GM19468 (cell line): ENCODE measurements around the gene FHIT.

Source experiments
- ATAC-seq: cut with Tn5 transposase; IDR thresholded peaks from one replicate; pipeline ENCODE4 v1.9.1; 2021; ENCODE audit warnings: mild to moderate bottlenecking, moderate library complexity, moderate number of reproducible peaks; ENCODE audit not compliant: unreplicated experiment; ENCODE audit errors: extremely low read depth

The FHIT gene

DNA sequence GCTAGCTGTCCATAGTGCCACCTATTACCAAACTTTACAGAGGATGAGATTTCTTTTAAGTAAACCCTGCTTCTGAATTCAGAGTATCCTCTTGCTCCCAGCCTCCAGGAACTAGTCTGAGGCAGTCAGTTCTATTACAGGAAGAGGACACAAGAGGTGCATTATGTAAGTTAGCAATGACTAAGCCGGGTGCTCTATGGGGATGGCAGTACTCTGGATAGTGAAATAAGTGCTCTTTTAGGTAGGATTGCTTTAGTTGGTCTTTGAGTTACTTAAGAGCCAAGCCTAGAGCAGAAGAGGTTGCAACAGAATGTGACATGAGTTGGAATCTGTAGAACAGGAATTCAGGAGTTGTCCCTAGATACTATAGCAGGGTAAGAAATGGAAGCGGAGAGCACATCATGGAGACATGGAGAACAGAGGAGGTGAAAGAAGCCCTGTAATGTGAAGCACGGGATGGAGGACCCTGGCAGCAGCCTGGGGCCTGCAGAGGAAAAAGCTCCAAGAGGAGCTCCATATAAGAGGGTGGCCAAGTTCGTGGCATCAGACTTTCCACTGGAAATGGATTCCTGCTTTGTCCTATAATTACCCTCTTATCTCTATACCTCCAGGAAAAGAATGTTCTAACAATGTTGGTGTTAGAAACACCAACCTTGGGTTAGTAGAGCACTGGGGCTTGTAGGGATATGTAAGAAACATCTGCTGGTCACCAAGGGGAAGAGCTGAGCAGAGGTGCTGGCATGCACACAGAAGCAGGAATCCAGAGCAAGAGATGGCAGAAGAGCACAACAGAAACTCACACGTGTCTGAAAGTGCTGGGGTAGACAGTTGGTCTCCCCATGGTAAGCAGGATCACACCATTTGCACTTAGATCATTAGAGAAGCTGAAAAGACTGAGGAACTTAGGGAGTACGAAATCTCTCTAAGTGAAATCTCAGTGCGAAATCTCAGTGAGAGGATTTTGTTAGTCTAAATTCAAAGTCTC, 851.1 kb downstream of the FHIT start:
- no peak for ATAC-seq

DNA sequence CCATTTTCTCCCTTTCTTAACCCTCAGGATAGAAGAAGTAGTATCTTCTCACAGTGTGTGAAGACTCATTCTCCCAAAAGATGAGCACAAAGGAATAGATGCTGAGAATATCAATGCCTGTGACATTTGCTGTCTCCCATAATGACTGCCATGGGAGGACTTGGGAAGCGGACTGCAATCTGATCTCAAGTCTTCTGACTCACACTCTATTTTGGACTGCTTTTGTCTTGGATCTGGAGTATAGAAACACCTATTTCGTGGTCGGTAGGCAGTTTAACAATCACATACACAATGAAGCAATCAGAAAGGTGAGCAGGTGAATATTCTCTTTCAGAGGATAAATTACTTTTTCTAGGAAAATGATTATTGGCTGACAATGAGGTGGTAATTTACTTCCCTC, 852.0 kb downstream of the FHIT start:
- ATAC-seq, result no peak

DNA sequence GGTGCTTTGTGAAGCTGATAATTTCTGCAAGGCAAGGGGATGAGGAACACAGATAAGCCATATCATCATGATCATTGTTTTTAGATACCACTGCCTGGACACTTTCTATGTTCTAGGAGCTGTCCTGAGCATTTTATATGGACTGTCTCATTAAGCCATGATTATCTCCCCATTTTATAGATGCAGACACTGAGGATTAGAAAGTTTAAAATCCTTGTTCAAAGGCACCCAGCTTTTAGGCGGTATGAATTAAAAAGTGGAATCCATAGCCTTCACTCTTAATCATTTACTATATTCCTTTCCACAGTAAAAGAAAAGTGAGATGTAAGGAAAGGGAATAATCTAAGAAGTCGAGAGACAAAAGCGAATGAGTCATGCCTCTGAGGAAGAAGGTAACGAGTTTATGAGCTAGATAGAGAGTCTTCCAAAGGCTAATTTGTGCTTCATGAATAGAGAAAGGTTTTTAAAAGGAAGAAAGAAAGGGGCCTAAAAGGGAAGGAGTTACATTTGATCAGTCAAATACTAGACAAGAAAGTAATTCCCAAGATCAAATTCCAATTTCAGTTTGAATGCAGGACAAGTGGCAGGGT, 856.0 kb downstream of the FHIT start:
- no peak for ATAC-seq

DNA sequence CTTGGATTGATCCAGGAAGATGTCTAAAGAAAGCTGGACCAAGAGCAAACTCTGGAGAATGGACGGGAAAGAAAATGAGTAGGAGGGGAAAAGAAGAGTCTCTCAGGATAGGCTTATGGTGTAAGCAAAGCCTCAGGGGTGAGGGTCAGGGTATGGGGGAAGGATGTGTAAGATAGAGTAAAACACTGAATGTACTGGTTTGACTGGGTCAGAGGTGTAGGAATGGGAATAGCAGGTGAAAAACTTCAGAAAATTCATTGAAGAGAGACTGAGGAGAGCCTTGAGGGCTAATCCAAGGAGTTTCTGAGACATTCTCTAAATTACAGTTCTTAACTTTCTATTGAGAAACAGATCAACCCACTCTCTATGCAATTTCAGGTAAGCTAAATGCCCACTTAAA, 857.3 kb downstream of the FHIT start:
- no peak for ATAC-seq

DNA sequence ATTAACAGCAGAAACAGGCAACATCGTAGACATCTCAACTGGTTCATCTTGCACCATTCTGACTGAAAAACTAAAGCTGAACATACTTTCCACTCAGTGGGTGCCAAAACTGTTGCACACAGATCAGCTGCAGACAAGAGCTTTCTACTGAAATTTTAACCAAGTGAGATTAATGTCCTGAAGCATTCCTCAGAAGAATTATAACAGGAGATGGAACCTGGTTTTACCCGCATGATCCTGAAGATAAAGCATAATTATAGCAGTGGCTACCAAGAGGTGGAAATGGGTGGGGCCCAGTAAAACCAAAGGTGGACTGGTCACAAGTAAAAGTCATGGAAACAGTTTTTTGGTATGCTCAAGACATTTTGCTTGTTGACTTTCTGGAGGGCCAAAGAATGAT, 858.8 kb downstream of the FHIT start:
- ATAC-seq, result no peak

DNA sequence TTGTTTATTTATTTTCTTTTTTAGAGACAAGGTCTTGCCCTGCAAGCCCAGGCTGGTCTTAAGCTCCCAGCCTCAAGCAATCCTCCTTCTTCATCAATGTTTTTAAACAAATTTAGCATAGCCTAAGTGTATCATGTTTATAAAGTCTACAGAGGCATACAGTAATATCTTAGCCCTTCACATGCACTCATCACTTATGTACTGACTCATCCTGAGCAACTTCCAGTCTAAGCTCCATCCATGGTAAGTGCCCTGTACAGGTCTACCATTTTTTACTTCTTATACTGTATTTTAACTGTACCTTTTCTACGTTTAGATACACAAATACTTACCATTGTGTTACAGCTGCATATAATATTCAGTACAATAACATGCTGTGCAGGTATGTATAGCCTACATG, 860.0 kb downstream of the FHIT start:
- ATAC-seq, result no peak

DNA sequence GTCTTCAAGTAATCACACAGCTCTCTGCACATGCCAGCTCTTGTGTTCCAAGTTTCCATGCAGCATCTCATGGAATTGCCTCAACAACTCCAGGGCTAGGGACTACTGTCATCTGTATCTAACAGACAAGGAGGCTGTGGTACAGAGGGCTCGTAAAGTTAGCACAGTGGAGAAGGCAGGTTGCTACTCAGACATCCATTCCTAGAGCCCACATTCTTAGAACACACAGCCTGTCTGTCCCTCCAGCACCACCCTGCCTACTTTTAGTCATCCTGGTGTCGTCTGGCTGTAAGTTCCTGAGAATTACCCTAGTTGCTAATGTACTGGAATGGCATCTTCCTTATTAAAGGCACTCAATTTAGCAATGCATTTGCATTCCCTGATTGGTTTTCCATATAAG, 862.5 kb downstream of the FHIT start:
- ATAC-seq, result no peak

DNA sequence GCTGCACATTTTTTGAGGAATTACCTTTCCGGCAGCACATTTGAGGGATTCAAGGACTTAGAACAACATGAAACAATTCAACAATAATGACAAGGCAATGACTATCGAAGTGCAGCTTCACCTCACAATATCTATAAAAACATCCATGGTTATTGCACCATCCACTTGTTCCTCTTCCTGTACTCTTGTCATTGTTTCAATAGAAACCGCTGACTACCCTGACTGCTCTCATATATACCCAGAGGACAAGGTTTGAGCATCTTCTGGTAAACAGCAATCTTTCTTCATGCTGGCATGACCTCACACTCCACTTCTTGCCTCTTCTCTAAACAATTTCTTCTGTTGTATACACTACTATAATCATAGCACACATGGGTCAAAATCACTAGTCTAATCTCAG, 864.9 kb downstream of the FHIT start:
- ATAC-seq, result no peak

DNA sequence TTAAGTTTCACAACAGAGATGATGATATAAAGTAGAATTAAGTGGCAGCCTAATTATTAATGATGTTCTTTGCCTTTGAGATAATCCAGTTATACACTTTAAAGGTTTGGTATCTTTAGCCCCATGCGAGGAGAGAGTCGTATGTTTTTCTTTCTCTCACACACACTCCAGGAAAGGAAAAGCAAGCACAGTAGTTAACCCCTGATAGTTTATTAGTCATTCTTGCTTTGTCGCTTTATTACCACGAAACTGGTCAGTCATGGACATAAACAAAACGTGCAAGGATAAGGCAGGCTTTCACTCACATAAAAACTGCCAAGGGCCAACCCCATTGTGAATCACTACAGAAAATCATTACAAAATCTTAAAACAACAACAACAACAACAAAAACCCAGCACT, 866.9 kb downstream of the FHIT start:
- ATAC-seq, result no peak

DNA sequence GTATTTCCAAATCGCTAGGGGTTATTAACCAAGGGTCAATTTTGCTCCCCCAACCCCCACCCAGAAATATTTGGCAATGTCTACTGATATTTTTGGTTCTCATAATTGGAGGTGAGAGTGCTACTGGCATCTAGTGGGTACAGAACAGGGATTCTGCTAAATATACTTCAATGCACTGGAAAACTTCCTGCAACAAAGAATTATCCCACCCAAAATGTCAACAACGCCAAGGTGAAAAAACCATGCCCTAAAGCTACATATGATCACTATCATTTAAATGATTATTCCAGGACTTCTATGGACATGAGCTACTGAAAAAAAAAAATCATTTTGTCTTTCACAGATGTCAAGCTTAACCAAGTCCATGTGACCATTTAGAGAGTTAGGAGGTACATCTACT, 867.9 kb downstream of the FHIT start:
- no peak for ATAC-seq

DNA sequence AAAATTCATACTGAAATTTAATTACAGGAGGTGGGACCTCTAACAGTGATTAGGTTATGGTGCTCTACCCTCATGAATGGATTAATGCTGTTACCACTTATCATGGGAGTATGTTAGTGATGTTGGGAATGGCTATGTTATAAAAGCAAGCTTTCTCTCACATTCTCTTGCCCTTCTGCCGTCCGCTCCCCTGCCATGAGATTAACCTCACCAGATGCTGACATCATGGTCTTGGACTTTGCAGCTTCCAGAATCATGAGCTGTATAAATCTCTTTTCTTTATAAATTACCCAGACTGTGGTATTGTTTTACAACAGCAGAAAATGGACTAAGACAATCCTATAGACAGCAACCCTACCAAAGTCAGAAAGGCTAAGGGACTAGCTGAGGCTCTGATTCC, 884.8 kb downstream of the FHIT start:
- ATAC-seq, result no peak

DNA sequence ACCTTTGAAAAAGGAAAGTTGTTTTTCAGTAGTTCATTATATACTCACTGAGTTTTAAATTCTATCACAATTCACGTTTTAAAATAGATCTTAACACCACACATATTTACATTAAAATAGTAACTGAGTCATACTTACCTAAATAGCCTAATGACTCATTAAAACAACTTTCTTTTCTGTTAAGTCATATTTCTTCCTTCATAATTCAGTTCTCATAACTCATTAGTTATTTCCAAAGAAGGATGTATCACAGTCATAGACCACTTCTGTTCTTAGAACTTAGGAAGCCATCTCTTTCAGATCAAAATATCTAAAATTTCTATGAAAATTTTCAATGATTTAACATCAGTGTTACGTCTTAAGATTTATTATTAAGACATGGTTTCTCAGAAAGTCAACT, 885.9 kb downstream of the FHIT start:
- no peak for ATAC-seq

DNA sequence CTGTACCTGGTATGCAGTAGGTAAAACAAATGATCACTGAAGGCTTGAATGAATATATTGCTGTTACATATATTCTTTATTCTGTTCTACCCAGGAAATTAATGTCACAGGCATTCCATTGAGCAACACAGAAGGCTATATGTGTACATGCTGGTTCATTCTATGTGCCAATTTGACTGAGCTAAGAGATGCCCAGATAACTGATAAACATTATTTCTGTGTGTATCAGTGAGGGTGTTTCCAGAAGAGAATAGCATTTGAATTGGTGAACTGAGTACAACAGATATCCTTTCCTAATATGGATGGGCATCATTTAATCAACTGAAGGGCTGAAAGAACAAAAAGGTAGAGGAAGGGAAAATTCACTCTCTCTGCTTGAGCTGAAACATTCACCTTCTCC, 886.8 kb downstream of the FHIT start:
- ATAC-seq, result no peak

DNA sequence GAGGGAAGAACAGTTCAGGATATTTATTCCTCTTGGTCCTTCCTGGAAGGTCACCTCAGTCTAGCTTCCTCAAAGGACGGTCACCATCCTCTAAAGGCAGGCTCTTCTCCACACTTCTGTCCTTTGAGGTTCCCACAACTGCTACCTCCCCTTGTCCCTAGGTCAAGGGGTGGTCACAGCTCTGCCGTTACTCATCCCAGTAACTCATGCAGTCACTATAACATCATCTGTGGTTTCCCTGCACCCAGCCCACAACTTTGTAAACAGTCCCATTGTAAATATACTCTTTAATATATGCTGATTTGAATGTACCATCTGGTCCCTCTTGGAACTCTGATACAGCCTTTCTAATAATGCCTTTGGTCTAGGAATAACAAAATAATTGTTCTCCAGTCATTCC, 887.4 kb downstream of the FHIT start:
- ATAC-seq, result no peak

DNA sequence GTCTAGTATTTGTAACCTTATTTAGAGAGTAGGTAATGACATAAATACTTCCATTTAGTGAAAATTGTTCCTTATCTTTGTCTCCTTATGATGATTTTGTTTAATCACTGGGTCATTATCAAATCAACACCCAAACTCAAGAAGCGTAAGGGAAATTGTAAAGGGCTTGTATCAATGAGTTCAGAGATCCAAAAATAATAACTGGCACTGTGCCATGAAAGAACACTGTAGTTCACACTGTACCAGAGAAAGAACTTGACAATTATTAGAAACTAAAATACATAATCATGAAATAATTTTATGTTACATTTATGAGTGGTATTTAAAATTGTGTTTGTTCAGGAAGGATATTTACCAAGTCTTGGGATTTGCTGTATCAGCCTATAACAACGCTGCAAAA, 895.4 kb downstream of the FHIT start:
- ATAC-seq, result no peak

DNA sequence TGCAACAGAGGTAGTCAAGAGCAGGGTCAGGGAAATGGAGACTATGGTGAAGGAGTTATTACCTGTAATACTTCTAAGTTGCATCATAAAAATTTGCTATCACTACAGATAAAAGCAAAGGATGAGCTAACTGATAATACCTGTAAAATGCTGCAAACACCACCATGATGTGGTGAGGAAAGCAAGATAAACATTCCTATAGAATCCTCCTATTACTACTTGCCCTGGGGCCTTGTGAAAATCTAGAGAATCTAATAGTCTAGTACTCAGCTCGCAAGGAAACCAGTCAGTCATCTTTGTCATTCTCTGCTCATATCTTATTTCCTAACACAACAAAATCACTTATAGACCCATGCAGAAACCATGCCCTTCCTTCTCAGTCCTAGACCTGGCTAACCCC, 899.8 kb downstream of the FHIT start:
- no peak for ATAC-seq

DNA sequence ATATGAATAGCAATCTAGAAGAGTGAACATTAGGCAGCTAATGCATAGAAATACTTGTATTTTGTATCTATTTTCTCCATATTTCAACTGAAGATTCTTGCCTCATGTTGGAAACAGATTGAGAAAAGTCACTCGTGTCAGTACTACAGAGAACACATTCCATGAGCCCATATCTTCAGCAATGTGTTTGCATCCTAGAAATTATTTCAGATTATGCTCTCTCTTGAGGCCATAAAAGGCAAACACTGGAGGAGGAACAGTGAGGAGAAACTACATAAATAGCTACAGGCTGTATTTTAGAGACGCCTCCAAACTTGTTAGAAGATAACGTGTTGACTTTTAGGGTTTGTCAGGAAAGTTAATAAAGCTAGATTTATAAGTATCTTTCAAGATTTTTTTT, 906.9 kb downstream of the FHIT start:
- ATAC-seq, result no peak

DNA sequence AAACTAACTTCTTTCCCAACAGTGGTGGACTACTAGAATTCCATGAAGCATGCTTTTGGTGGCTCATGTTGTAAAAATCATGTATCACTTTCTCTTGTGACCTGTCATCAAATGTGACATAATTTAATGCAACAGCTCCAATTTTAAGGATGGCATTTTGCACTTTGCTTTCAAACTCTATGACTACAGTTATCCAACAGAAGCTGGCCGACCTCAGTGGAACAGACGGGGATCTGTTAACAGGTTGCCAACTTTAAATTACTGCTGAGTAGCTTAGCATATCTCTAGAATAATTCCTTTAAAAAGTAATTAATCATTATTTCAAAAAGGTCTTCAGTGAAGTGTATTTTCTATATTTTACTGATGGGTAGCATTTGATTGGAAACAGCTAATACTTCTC, 907.4 kb downstream of the FHIT start:
- no peak for ATAC-seq

DNA sequence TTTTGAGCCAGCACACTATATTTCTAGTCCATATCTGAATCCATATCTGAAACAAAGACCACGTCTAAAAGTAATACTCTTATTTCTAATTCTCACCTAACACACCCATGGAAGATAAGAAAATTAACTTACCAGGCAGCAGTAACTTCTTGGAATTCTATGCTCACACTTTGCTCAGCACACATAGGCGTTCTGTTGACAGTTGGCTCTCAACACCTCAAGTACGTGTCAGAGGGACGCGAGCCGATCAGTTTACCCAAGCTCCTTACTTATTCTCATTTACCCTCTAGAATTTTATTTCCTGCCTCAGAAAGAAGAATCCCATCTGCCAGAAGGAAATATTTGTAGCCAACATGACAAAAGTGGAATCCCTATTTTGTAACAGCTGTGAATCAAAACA, 911.9 kb downstream of the FHIT start:
- no peak for ATAC-seq

DNA sequence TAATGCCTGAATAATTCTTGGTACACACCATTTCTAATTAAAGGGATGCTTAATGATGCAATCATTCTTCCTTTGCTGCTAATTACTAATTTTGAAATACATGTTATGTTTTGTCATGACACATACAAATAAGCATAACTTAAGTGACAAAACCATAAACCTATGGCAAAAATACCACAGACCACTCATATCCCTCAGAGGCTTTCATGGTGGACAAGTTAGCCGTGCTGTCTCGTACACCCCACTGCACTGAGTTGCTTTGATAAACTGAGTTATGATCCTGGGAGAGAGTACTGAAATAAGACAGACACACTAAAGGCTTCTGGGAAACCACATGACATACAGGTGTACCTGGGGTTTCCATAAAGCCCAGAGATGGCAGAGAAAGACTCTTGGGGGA, 913.8 kb downstream of the FHIT start:
- no peak for ATAC-seq

DNA sequence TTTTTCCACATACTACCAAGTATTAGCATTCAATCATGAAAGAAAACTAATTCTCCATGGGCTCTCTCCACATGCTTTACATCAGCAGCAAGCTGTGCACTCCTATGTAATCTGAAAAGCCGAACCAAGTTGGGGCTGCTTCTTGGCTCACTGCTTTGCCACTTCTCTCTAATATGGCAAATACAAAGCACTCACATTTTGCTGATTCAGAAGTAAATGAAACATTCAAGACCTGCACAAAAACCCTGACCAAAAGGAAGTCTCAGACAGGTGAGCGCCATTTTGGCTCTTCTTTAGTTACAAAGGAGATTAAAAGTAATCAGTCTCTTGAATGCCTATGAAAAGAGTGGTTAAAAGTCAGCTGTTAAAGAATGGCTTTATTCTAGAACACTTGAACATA, 915.2 kb downstream of the FHIT start:
- ATAC-seq, result no peak

DNA sequence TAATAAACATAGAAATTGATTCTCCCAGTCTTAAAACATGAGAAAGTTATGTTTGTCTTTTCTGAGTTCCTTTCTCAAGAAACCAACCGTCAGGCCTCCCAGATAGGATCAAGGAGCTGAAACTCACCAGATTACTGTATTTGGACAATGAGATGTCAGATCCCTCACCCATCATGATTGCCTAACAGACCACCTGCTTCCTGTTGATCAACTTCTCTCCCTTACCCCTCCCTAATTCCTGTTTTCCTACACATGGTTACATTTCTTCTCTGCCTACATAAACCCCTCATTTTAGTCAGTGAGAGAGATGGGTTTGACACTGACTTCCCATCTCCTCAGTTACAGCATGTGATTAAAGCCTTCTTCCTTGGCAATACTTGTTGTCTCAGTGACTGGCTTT, 917.5 kb downstream of the FHIT start:
- no peak for ATAC-seq
